Astrocyte of the hippocampus (primary cell): ENCODE measurements around the gene VAMP5.
"Not testable (repeated sequence)": the region's sequence is repeated elsewhere in the genome, so short reads cannot be mapped to it uniquely, and the experiment has no call there.

Source experiments
- DNase-seq: peaks from one replicate; pipeline ENCODE4 v3.0.0; 2011; ENCODE audit warnings: low read depth, low spot score

The VAMP5 gene

GRCh38 chr2:85550486-85550885 lies 33.7 kb upstream of the VAMP5 start:
- DNase-seq: no peak

GRCh38 chr2:85551698-85552678 lies 32.2 kb upstream of the VAMP5 start:
- DNase-seq: peak; percentile 86

- DNase-seq: no peak
These were observed 31.0 kb upstream of the VAMP5 start for GRCh38 chr2:85553184-85553583.

- DNase-seq: no peak
These were observed 29.1 kb upstream of the VAMP5 start for GRCh38 chr2:85554980-85555612.

GRCh38 chr2:85557130-85557529 lies 27.1 kb upstream of the VAMP5 start:
- no peak for DNase-seq

- DNase-seq: no peak
These were observed 26.1 kb upstream of the VAMP5 start for GRCh38 chr2:85558160-85558559.

GRCh38 chr2:85560403-85560726 lies 23.9 kb upstream of the VAMP5 start:
- not testable (repeated sequence) for DNase-seq

GRCh38 chr2:85560812-85561279 lies 23.4 kb upstream of the VAMP5 start:
- DNase-seq: no peak

- DNase-seq: peak; percentile 98
These were observed 22.7 kb upstream of the VAMP5 start, which contains the start of gene GGCX for GRCh38 chr2:85561280-85562212. GGCX (minus strand) TSS chr2:85561493; CDS start chr2:85561428, 65 bp downstream.

- no peak for DNase-seq
These were observed 20.1 kb upstream of the VAMP5 start for GRCh38 chr2:85564144-85564563.

GRCh38 chr2:85566265-85566664 lies 18.0 kb upstream of the VAMP5 start:
- DNase-seq: no peak

- DNase-seq: no peak
These were observed 8.5 kb upstream of the VAMP5 start for GRCh38 chr2:85575739-85576138.

- DNase-seq: no peak
These were observed 7.2 kb upstream of the VAMP5 start for GRCh38 chr2:85577063-85577385.

- DNase-seq: no peak
These were observed 6.6 kb upstream of the VAMP5 start, which contains the start of gene VAMP8 for GRCh38 chr2:85577386-85578242. VAMP8 (plus strand) TSS chr2:85577586; CDS start chr2:85577647, 61 bp downstream.

GRCh38 chr2:85578243-85579180 lies 5.7 kb upstream of the VAMP5 start:
- no peak for DNase-seq

- DNase-seq: no peak
These were observed 4.8 kb upstream of the VAMP5 start for GRCh38 chr2:85579266-85579935.

- DNase-seq: no peak
These were observed 4.0 kb upstream of the VAMP5 start for GRCh38 chr2:85580206-85580605.

- no peak for DNase-seq
These were observed 1.7 kb upstream of the VAMP5 start for GRCh38 chr2:85582492-85582891.
